Measurements from ENCODE around the gene EIF2S3.

The EIF2S3 gene

DNA sequence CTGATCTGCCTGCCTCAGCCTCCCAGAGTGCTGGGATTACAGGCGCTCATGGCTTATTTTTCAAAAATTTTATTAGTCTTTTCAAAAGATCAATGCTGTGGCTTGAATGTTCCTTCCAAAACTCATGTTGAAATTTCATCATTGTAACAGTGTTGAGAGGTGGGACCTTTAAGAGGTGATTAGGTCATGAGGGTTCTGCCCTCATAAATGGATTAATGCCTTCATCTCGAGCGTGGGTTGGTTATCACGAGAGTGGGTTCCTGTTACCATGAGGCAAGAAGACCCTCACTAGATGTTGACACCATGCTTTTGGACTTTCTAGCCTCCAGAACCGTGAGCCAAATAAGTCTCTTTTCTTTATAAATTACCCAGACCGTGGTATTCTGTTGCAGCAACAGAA is 30.3 kb downstream of the EIF2S3 start:
- Mint-ChIP-seq H3K27ac (no peak overlapping the region), H3K4me3 (no peak overlapping the region), H3K36me3 (peaks cover 8% of the 10 kb centered on the region), H3K9me3 (no peaks in the 10 kb centered on the region), H3K4me1 (peaks cover 10% of the 10 kb centered on the region)
- ATAC-seq (no peak), DNase-seq (ENCODE audit: low spot score in 2 of 2) (no peak)

DNA sequence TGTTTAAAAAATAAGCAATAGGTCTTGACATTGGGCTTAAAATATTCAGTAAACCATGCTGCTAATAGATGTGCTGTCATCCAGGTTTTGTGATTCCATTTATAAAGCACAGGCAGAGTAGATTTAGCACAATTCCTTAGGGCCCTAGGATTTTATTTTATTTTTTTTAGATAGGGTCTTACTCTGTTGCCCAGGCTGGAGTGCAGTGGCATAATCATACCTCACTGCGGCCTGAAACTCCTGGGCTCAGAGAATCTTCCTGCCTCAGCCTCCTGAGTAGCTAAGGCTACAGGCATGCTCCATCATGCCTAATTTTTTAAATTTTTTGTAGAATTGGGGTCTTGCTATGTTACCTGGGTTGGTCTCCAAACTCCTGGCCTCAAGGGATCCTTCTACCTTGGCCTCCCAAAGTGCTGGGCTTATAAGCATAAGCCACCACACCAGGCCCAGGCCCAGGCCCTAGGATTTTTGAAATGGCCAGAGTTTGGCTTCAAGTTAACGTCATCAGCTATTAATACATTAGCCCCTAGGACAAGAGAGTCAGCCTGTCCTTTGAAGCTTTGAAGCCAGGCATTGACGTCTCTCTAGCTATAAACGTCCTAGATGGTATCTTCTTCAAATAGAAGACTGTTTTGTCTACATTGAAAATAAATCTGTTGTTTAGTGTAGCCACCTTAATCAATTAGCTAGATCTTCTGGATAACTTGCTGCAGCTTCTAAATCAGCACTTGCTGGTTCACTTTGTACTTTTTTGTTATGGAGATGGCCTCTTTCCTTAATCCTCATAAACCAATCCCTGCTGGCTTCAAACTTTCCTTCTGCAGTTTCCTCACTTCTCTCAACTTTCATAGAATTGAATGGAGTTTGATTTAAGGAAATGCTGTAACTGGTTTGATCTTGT is 35.8 kb downstream of the EIF2S3 start:
- no peaks in the 10 kb centered on the region for H3K9me3 Mint-ChIP-seq
- no peaks in the 10 kb centered on the region for H3K36me3 Mint-ChIP-seq

DNA sequence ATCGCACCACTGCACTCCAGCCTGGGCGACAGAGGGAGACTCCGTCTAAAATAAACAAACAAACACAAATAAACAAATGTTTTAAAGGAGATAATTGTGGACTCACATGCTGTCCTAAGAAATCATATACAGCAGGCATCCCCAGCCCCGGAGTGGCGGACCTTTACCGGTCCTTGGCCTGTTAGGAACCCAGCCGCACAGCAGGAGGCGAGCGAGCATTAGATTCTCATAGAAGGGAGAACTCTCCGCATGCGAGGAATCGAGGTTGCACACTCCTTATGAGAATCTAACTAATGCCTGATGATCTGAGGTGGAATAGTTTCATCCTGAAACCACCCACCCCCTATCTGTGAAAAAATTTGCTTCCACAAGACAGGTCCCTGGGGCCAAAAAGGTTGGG is 39.0 kb downstream of the EIF2S3 start:
- Mint-ChIP-seq H3K4me1 (no peaks in the 10 kb centered on the region), H3K27ac (no peak overlapping the region), H3K9me3 (no peaks in the 10 kb centered on the region), H3K36me3 (no peaks in the 10 kb centered on the region), H3K4me3 (no peak overlapping the region)
- no peak for ATAC-seq
- no peak for DNase-seq (ENCODE audit: low spot score in 2 of 2)

More for the DNA sequence above, 35.8 kb downstream of the EIF2S3 start:
- Mint-ChIP-seq H3K27ac (no peak overlapping the region), H3K4me3 (no peak overlapping the region), H3K4me1 (no peaks in the 10 kb centered on the region)
- no peak for ATAC-seq
- no peak for DNase-seq (ENCODE audit: low spot score in 2 of 2)

DNA sequence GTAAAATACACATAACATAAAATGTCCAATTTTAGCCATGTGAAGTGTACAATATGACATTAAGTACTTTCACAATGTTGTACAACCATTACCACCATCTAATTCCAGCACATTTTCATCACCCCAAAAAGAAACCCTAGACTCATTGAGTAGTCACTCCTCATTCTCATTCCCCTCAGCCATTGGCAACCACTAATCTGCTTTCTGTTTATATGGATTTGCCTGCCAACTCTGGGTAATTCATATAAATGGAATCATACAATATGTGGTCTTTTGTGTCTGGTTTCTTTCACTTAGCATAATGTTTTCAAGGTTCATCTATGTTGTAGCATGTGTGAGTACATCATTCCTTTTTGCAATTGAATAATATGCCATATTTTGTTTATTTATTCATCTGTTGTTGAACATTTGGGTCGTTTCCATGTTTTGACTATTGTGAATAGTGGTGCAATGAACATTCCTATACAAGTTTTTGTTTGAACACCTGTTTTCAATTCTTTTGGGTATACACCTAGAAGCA is 43.0 kb downstream of the EIF2S3 start:
- DNase-seq (ENCODE audit: low spot score in 2 of 2) (no peak), ATAC-seq (no peak)
- peaks cover 20% of the 10 kb centered on the region for H3K4me1 Mint-ChIP-seq
- H3K9me3 Mint-ChIP-seq: no peaks in the 10 kb centered on the region
- no peaks in the 10 kb centered on the region for H3K36me3 Mint-ChIP-seq
- H3K4me3 Mint-ChIP-seq: no peak overlapping the region
- no peak overlapping the region for H3K27ac Mint-ChIP-seq

DNA sequence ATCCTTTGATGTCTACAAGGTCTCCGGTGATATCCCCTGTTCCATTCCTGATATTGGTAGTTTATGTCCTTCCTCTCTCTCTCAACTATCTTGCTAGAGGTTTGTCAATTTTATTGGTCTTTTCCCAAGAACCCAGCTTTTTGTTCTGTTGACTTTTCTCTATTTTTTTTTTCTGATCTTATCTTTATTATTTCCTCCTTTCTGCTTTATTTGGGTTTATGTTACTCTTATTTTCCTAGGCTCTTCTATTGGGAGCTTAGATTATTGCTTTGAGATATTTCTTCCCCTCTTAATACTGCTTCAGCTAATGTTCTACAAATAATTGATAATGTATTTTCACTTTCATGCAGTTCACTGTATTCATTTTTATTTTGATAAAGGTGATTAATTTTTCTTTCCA is 44.2 kb downstream of the EIF2S3 start:
- Mint-ChIP-seq H3K4me1 (peaks cover 20% of the 10 kb centered on the region), H3K36me3 (no peaks in the 10 kb centered on the region), H3K27ac (peak overlapping the region; percentile 43), H3K4me3 (peak overlapping the region; percentile 37), H3K9me3 (no peaks in the 10 kb centered on the region)
- ATAC-seq (no peak), DNase-seq (ENCODE audit: low spot score in 2 of 2) (no peak)

DNA sequence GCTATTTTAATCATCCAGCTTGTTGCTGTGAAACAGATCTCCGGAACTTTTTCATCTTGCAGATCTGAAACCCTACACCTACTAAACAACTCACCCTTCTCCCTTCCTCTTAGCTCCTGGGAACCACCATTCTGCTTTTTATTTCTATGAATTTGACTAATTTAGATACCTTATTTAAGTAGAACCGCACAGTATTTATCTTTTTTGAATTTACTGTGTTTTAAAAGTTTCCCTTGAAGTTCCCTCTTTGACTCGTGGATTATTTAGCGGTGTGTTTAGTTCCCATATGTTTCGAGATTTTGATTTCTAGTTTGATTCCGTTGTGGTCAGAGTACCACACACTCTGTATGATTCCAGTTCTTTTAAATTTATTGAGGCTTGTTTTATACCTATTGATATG is 44.6 kb downstream of the EIF2S3 start:
- H3K4me3 Mint-ChIP-seq: peak overlapping the region; percentile 37
- no peaks in the 10 kb centered on the region for H3K9me3 Mint-ChIP-seq
- peaks cover 20% of the 10 kb centered on the region for H3K4me1 Mint-ChIP-seq
- H3K36me3 Mint-ChIP-seq: no peaks in the 10 kb centered on the region
- DNase-seq (ENCODE audit: low spot score in 2 of 2) (no peak), ATAC-seq (peak; percentile 74)
- H3K27ac Mint-ChIP-seq: peak overlapping the region; percentile 43

DNA sequence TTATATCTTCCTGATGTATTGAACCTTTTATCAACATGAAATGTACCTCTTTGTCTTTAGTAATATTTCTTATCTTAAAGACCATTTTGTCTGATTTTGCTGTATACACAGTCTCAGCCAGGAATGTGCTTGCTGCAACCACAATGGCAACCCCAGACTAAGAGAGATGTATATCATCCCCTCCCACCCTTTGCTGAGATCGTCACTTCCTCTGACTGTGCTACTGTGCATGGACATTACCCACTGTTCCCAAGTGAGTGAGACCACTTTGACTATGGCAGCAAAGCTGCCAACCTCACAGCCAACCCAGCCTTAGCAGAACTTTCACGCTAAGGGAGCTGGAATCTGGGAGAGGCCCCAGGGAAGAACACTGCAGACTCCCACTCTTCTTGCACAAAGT is 46.0 kb downstream of the EIF2S3 start:
- peaks cover 20% of the 10 kb centered on the region for H3K4me1 Mint-ChIP-seq
- H3K4me3 Mint-ChIP-seq: no peak overlapping the region
- peak; percentile 71 for ATAC-seq
- no peak overlapping the region for H3K27ac Mint-ChIP-seq
- DNase-seq (ENCODE audit: low spot score in 2 of 2): no peak
- no peaks in the 10 kb centered on the region for H3K36me3 Mint-ChIP-seq
- H3K9me3 Mint-ChIP-seq: no peaks in the 10 kb centered on the region

DNA sequence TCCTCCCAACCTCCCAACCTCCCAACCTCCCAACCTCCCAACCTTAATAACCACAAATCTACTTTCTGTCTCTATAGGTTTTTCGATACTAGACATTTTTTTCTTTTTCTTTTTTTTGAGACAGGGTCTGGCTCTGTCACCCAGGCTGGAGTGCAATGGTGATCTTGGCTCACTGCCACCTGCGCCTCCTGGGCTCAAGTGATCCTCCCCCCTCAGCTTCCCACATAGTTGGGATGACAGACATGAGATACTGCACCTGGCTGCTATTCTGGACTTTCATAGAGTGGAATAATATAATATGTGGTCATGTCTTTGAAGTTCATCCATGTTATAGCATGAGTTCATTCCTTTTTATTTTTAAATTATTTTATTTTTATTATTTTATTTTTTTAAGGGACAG is 55.3 kb downstream of the EIF2S3 start:
- H3K36me3 Mint-ChIP-seq: no peaks in the 10 kb centered on the region
- no peak for ATAC-seq
- no peak overlapping the region for H3K4me3 Mint-ChIP-seq

DNA sequence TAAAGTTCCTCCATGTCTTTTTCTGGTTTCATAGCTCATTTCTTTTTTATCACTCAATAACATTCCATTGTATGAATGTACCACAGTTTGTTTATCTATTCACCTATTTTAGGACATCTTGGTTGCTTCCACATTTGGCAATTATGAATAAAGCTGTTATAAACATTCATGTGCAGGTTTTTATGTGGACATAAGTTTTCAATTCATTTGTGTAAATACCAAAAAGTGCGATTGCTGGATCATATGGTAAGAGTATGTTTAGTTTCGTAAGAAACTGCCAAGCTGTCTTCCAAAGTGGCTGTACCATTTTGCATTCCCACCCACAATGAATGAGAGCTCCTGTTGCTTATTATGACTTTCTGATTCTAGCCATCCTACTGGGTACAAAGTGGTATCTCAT is 58.4 kb downstream of the EIF2S3 start:
- Mint-ChIP-seq H3K27ac (no peak overlapping the region), H3K4me1 (no peaks in the 10 kb centered on the region), H3K4me3 (no peak overlapping the region), H3K36me3 (no peaks in the 10 kb centered on the region), H3K9me3 (no peaks in the 10 kb centered on the region)
- no peak for ATAC-seq
- DNase-seq (ENCODE audit: low spot score in 2 of 2): no peak

More for the DNA sequence above, 55.3 kb downstream of the EIF2S3 start:
- H3K4me1 Mint-ChIP-seq: no peaks in the 10 kb centered on the region
- no peaks in the 10 kb centered on the region for H3K9me3 Mint-ChIP-seq
- H3K27ac Mint-ChIP-seq: no peak overlapping the region
- no peak for DNase-seq (ENCODE audit: low spot score in 2 of 2)

DNA sequence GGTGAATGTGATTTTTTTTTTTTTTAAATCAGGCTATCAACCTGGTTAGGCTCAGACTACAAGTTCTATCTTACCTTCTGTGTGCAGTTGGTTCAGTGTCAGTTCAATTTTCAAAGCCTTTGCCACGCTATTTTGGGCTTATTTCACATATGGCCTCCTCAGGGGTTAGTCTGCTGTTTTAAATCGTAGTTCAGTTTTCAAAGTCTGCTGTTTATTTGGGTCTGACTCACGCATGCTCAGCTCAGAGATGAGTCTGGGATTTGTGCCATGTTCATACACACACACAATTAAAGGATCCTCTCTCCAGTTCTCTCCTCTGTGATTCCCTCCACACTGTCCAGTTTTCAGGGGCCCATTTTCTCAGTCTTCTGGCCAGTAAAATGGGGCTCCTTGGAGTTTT is 62.5 kb downstream of the EIF2S3 start:
- ATAC-seq (no peak), DNase-seq (ENCODE audit: low spot score in 2 of 2) (no peak)
- H3K4me3 Mint-ChIP-seq: no peak overlapping the region
- no peaks in the 10 kb centered on the region for H3K9me3 Mint-ChIP-seq
- H3K27ac Mint-ChIP-seq: no peak overlapping the region
- H3K36me3 Mint-ChIP-seq: no peaks in the 10 kb centered on the region
- H3K4me1 Mint-ChIP-seq: no peaks in the 10 kb centered on the region

DNA sequence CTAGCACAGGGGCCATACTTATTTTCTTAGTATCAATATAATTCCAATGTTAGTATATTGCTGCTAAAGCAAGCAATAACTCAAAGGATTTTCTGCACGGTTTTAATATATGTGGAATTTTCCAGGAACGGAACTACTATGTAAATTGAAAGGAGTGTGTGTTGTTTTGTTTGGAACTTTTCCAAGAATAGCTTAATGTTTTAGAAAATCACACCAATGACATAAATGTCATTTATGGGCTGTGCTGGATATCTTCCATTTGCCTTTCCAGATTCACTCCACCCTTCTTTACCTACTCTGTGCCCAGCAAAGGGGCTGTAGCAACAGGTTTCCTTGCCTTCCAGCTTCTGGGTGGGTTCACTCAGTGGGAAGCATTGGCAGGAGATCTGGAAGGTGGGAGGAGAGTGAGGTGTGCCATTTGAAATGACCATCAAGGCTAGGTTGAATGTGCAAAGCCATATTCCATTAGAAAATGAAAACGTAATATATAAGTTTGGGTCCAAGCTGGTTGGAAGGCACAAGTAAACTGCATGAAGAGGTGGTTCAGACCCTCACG is 69.6 kb downstream of the EIF2S3 start:
- Mint-ChIP-seq H3K27ac (no peak overlapping the region), H3K36me3 (no peaks in the 10 kb centered on the region), H3K9me3 (no peaks in the 10 kb centered on the region), H3K4me3 (no peak overlapping the region), H3K4me1 (no peaks in the 10 kb centered on the region)
- DNase-seq (ENCODE audit: low spot score in 2 of 2): no peak
- no peak for ATAC-seq

DNA sequence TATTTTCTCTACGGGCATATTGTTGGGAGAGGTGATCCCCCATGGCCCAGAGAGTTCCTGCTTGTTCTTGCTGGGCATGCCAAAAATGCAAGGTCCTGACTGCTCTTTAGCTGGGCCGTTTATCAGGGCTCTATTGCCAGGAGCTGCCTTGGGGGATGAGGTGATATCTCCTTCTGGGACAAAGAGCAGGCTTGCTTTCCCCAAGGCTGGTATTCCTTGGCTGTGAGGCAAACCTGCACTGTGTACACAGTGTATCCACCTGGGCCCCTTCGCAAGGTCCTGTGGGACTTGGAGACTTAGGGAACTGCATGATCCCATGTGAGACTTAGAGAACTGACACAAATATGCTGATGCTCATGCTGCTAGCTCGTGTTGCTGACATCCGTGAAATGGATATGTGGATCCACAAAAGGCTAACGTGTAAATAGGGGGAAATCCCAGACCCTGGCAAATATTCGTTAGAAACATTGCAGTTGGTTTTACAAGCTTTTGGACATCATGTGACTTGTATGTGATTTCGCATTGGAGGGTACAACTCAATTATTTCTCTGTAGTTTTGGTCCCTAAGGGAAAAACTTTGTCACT is 70.4 kb downstream of the EIF2S3 start:
- Mint-ChIP-seq H3K4me3 (no peak overlapping the region), H3K4me1 (no peaks in the 10 kb centered on the region), H3K27ac (no peak overlapping the region), H3K36me3 (no peaks in the 10 kb centered on the region), H3K9me3 (no peaks in the 10 kb centered on the region)
- no peak for ATAC-seq
- DNase-seq (ENCODE audit: low spot score in 2 of 2): no peak
